Right lobe of liver (tissue), 4 donors: ENCODE results near the gene TLL2.

Source experiments
- POLR2A ChIP-seq: fragments of 450-650 bp; IDR thresholded peaks from one replicate; pipeline ENCODE4 v1.6.1; 2017; ENCODE audit warnings: antibody characterized with exemption, mild to moderate bottlenecking
- TF ChIP-seq, protein P1 (sequence below), 4 donors: fragments of 200-600 bp in 3 of 4; fragments of 450-650 bp in 1 of 4; IDR thresholded peaks; one replicate each; pipeline versions ENCODE4 v1.5.1 to v1.8.0; 2016 to 2022; ENCODE audit warnings: antibody characterized with exemption in 4 of 4, mild to moderate bottlenecking in 2 of 4
- donor health status: DM: no; HTN: no; CAD: no.
- donor health status: DM: no; HTN: no; CAD: no.
- donor health status: DM: no; HTN: yes; CAD: no.

DNA sequence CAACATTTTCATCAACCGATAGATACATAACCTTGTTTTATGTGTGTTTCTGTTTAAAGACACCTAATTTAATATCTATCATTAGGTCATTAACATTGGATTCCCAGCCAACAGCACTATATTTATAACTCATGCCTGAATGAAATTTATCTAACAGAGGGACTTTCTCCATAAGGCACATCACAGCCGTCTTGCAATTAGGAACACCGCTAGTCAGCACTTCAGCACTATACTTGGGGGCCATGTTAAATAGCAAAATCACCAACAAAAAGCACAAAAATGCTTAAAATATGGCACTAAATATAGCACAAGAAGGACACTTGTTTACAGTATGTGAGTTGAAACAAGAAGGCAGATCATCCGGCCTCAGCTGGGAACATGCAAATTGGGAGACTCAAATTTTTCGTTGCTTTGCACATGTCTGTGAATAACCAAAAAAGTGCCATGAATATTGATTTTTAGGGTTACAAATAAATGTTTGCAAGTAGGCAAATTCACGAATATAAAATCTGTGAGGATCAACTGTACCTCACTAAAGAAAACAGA, 51.0 kb downstream of the TLL2 start:
- TF ChIP-seq, protein P1, sequence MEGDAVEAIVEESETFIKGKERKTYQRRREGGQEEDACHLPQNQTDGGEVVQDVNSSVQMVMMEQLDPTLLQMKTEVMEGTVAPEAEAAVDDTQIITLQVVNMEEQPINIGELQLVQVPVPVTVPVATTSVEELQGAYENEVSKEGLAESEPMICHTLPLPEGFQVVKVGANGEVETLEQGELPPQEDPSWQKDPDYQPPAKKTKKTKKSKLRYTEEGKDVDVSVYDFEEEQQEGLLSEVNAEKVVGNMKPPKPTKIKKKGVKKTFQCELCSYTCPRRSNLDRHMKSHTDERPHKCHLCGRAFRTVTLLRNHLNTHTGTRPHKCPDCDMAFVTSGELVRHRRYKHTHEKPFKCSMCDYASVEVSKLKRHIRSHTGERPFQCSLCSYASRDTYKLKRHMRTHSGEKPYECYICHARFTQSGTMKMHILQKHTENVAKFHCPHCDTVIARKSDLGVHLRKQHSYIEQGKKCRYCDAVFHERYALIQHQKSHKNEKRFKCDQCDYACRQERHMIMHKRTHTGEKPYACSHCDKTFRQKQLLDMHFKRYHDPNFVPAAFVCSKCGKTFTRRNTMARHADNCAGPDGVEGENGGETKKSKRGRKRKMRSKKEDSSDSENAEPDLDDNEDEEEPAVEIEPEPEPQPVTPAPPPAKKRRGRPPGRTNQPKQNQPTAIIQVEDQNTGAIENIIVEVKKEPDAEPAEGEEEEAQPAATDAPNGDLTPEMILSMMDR (IDR thresholded peaks at IDR 0.05) = no peak
- TF ChIP-seq POLR2A = no peak
